Purkinje cell (primary cell): Measurements from ENCODE around the gene DDX56. TPM values are rescaled to one million over a fixed set of nuclear protein-coding genes. Genes with fewer than 3 reads are reported as not detected.

ENCODE experiments used
- polyA plus RNA-seq: library from polyadenylated mRNA; unstranded; fragments of >200 nt; fragmentation: Nextera tagmentation; gene quantifications from 2 replicates; pipeline ENCODE4 v1.2.1, GENCODE V29; 2014

Gene DDX56
- 19.8 and 20.4 TPM in 2 replicates for polyA plus RNA-seq

GRCh38 chr7:44573464-44574286, at the start of gene DDX56:
Gene DDX56, minus strand, starts transcription at chr7:44573908. Its CDS starts 13 bp downstream, at chr7:44573895.

DNA sequence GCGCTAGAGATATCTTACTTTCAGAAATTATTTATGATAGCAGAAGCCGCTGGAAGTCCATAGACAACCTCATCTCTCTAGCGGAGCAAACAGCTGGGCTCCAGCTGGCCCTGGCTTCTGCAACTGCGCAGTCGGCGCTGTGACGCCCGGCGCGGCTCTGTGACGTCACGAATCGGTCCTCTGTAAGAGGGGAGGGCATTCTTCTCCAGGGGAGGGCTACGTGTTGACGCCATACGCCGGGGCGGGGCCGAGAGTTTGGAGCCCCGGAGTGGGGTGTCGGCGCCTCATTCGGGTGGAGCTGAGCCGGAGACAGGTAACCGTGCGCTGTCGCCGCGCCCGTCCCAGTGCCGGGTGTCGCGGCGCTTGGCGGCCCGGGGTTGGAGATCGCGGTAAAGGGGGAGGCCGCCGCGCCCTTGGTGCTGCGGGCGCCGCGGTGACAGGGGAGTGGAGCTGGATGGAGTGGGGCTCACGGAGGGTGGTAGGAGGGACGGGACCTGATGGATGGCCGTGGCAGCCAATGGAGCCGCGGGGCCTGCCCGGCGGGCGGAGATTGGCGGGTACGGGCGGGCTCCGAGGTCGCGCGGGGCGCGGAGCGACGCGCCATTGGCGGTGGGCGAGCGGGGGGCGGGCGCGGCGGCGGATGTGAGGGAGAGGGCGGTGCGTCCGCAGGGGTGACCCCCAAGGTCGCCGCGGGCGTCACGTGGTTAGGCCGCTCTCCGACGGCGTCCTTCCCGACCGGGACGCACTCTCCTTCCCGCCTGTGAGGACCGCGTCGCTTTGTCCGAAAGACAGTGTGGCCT, 32.8 kb upstream of the DDX56 start, which contains the start of gene OGDH:
Gene OGDH, plus strand, starts transcription at position 287 of the 800 bp plus-strand sequence. CDS start 17,717 bp downstream, outside the sequence.

GRCh38 chr7:44581879-44582603, 8.3 kb upstream of the DDX56 start, which contains the start of gene TMED4:
Gene TMED4, minus strand, starts transcription at chr7:44582231. Its CDS starts 25 bp downstream, at chr7:44582206.

DNA sequence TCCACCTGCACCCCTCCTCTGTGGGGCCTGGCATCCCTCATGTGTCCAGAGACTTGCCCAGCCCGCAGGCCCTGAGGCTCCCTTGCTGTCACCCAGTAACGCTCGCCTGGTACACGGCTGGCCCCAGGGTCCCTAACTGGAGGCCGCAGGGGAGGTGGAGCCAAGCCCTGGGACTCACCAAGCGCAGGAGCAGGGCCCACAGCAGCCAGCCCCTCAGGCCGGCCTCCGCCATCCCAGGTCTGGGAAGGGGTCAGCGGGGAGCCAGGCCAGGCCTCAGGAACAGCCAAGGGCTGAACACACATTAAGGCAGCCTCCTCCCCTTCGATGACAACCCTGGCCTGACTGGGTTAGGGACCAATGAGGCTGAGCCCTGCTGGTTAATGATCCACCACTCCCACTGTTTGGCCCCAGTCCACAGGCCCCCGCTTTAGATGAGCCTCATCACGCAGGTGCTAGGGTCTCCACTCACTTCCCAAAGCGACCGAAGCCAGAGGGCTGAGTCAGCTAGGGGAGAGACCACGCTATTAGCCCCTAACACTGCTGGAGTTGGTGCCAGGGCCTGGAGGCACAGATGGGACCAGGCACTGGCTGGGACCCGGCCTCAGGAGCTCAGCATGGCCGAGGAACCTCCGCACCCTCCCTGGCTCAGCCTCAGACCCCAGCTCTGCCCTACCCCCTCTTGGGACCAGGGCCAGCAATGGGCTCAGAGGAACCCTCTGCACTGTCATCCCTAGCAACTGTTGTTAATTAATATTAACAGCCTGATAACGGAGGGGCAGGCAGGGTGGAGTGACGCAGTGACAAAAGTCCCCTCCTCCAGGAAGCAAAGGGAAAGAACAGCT, 32.5 kb downstream of the DDX56 start, which contains the start of gene NPC1L1:
Gene NPC1L1, minus strand, starts transcription at position 303 of the 842 bp plus-strand sequence. Its CDS starts 71 bp downstream, at position 232.

Other genes with a start within 250 kb of the DDX56 start
- 164 and 201 TPM in 2 replicates for gene CAMK2B, start 248.3 kb downstream of the DDX56 start, polyA plus RNA-seq
- 47.2 and 70.8 TPM in 2 replicates for gene NUDCD3, start 83.2 kb downstream of the DDX56 start, polyA plus RNA-seq
- not detected in 2 replicates for gene NPC1L1, start 32.6 kb downstream of the DDX56 start, polyA plus RNA-seq
- 104 and 119 TPM in 2 replicates for gene TMED4, start 8.3 kb upstream of the DDX56 start, polyA plus RNA-seq
- 7.4 and 17.3 TPM in 2 replicates for gene OGDH, start 32.7 kb upstream of the DDX56 start, polyA plus RNA-seq
- 0.39 and 0.80 TPM in 2 replicates for gene ZMIZ2, start 174.9 kb upstream of the DDX56 start, polyA plus RNA-seq
- gene PPIA, start 222.8 kb upstream of the DDX56 start, polyA plus RNA-seq: 2,218 and 2,577 TPM in 2 replicates